Neural cell (in vitro differentiated cells): ENCODE data around the gene JAK3. TPM values are rescaled to one million over a fixed set of nuclear protein-coding genes. Genes with fewer than 3 reads are reported as not detected.

Source experiments
- H2AFZ ChIP-seq: fragments of 200-600, 300-800 bp; sonication (generic), shearing (Covaris generic); 2 replicates; pipeline ENCODE4 v1.6.0; 2014; ENCODE audit warnings: low read depth, mild to moderate bottlenecking, antibody characterized with exemption, low read length, moderate library complexity
- H3F3A ChIP-seq: fragments of 200-600 bp; shearing (Covaris generic); 2 replicates; pipeline ENCODE4 v1.6.1; 2016; ENCODE audit warnings: mild to moderate bottlenecking, moderate library complexity, mixed read lengths, antibody characterized with exemption, low read length; ENCODE audit not compliant: insufficient read depth, poor library complexity, severe bottlenecking
- H3K27ac ChIP-seq: fragments of 200-600, 300-800 bp; sonication (generic), shearing (Covaris generic); 2 replicates; pipeline ENCODE4 v1.5.1; 2014; ENCODE audit warnings: mild to moderate bottlenecking, low read length, moderate library complexity
- H3K27me3 ChIP-seq: fragments of 300-800, 200-600 bp; sonication (generic), shearing (Covaris generic); 2 replicates; pipeline ENCODE4 v1.6.0; 2014; ENCODE audit warnings: mild to moderate bottlenecking, low read depth, low read length, moderate library complexity; ENCODE audit not compliant: insufficient read depth
- H3K36me3 ChIP-seq: fragments of 300-800, 200-600 bp; sonication (generic), shearing (Covaris generic); 2 replicates; pipeline ENCODE4 v1.5.1; 2014; ENCODE audit warnings: mild to moderate bottlenecking, antibody characterized with exemption, low read length, moderate library complexity; ENCODE audit not compliant: insufficient read depth
- H3K4me2 ChIP-seq: fragments of 300-800, 200-600 bp; sonication (generic), shearing (Covaris generic); 2 replicates; pipeline ENCODE4 v1.6.0; 2014; ENCODE audit warnings: mild to moderate bottlenecking, low read length
- H3K4me3 ChIP-seq: fragments of 300-800, 200-600 bp; sonication (generic), shearing (Covaris generic); 2 replicates; pipeline ENCODE4 v1.5.1; 2014; ENCODE audit warnings: mild to moderate bottlenecking, low read length, moderate library complexity
- H3K79me2 ChIP-seq: fragments of 200-600 bp; shearing (Covaris generic); replicated peaks from 2 replicates; pipeline ENCODE4 v1.6.0; 2014; ENCODE audit warnings: mild to moderate bottlenecking, low read length, moderate library complexity; ENCODE audit not compliant: insufficient read depth
- H3K9ac ChIP-seq: fragments of 300-800, 200-600 bp; sonication (generic), shearing (Covaris generic); 2 replicates; pipeline ENCODE4 v1.6.1; 2016; ENCODE audit warnings: mild to moderate bottlenecking, low read length, mixed read lengths
- H3K9me2 ChIP-seq: fragments of 200-600 bp; shearing (Covaris generic); 2 replicates; pipeline ENCODE4 v1.6.1; 2016; ENCODE audit warnings: mild to moderate bottlenecking, low read length, mixed read lengths; ENCODE audit not compliant: insufficient read depth
- H3K9me3 ChIP-seq: fragments of 200-600, 300-800 bp; sonication (generic), shearing (Covaris generic); 2 replicates; pipeline ENCODE4 v1.6.1; 2016; ENCODE audit warnings: mild to moderate bottlenecking, mixed run types, low read length, moderate library complexity, mixed read lengths
- H4K20me1 ChIP-seq: fragments of 200-600 bp; shearing (Covaris generic); 2 replicates; pipeline ENCODE4 v1.6.1; 2016; ENCODE audit warnings: mild to moderate bottlenecking, mixed run types; ENCODE audit not compliant: insufficient read depth
- CTCF ChIP-seq: fragments of 450-650 bp; IDR thresholded peaks from 2 replicates; pipeline ENCODE4 v1.5.1; 2014; ENCODE audit warnings: antibody characterized with exemption, mild to moderate bottlenecking, moderate library complexity; ENCODE audit not compliant: poor library complexity, severe bottlenecking
- EP300 ChIP-seq: fragments of 450-650 bp; conservative IDR thresholded peaks from 2 replicates; pipeline ENCODE4 v1.6.1; 2014; ENCODE audit warnings: antibody characterized with exemption, mild to moderate bottlenecking, moderate library complexity; ENCODE audit not compliant: poor library complexity, severe bottlenecking
- EZH2 ChIP-seq: fragments of 200-600, 300-800 bp; shearing (Covaris generic), sonication (generic); IDR thresholded peaks from 2 replicates; pipeline ENCODE4 v1.6.1; 2014; ENCODE audit warnings: antibody characterized with exemption, low read length, borderline replicate concordance, mild to moderate bottlenecking; ENCODE audit not compliant: insufficient read depth, poor library complexity, severe bottlenecking
- MXI1 ChIP-seq: fragments of 450-650 bp; conservative IDR thresholded peaks from 2 replicates; pipeline ENCODE4 v1.6.1; 2014; ENCODE audit warnings: antibody characterized with exemption, mild to moderate bottlenecking; ENCODE audit not compliant: poor library complexity, severe bottlenecking
- POLR2AphosphoS5 ChIP-seq: IDR thresholded peaks from 2 replicates; pipeline ENCODE4 v1.6.1; 2012
- RAD21 ChIP-seq: fragments of 450-650 bp; conservative IDR thresholded peaks from 2 replicates; pipeline ENCODE4 v1.6.1; 2014; ENCODE audit warnings: antibody characterized with exemption, mild to moderate bottlenecking, moderate library complexity
- REST ChIP-seq: IDR thresholded peaks from 2 replicates; pipeline ENCODE4 v1.6.1; 2012; ENCODE audit warnings: borderline replicate concordance
- SMC3 ChIP-seq: fragments of 450-650 bp; conservative IDR thresholded peaks from 2 replicates; pipeline ENCODE4 v1.6.1; 2014; ENCODE audit warnings: antibody characterized with exemption, mild to moderate bottlenecking, moderate library complexity; ENCODE audit not compliant: poor library complexity
- TAF1 ChIP-seq: IDR thresholded peaks from 2 replicates; pipeline ENCODE4 v1.6.1; 2012; ENCODE audit warnings: low read depth
- polyA plus RNA-seq: library from polyadenylated mRNA; depleted of rRNA; stranded (reverse); fragments of >200 nt; gene quantifications from 2 replicates; pipeline ENCODE4 v1.2.3, GENCODE V29; 2014

JAK3 gene
- polyA plus RNA-seq, 1 donor from 2014 or later, result 0.11 TPM

GRCh38 chr19:17807731-17808316 is 40.0 kb downstream of the JAK3 start:
- TF ChIP-seq EP300 (no peak), EZH2 (no peak), RAD21 (no peak), TAF1 (no peak), REST (no peak), SMC3 (no peak), CTCF (no peak), MXI1 (no peak), POLR2AphosphoS5 (no peak)
- Histone ChIP-seq H3K79me2 (no peaks in the 10 kb centered on the region), H4K20me1 (no peaks in the 10 kb centered on the region), H2AFZ (no peak overlapping the region), H3K9me2 (no peaks in the 10 kb centered on the region), H3K9me3 (no peaks in the 10 kb centered on the region), H3K36me3 (no peaks in the 10 kb centered on the region), H3K27ac (no peak overlapping the region), H3F3A (no peaks in the 10 kb centered on the region), H3K4me2 (no peak overlapping the region), H3K4me3 (no peak overlapping the region), H3K9ac (no peak overlapping the region), H3K27me3 (no peaks in the 10 kb centered on the region)

GRCh38 chr19:17806945-17807344 is 40.8 kb downstream of the JAK3 start:
- H3K4me2 ChIP-seq, result no peak overlapping the region
- no peaks in the 10 kb centered on the region for H3F3A ChIP-seq
- no peaks in the 10 kb centered on the region for H3K79me2 ChIP-seq
- no peaks in the 10 kb centered on the region for H4K20me1 ChIP-seq
- no peaks in the 10 kb centered on the region for H3K27me3 ChIP-seq
- no peak overlapping the region for H3K4me3 ChIP-seq
- no peak overlapping the region for H2AFZ ChIP-seq
- no peak overlapping the region for H3K9ac ChIP-seq
- H3K9me3 ChIP-seq, result no peaks in the 10 kb centered on the region
- no peaks in the 10 kb centered on the region for H3K9me2 ChIP-seq
- TF ChIP-seq MXI1 (no peak), EP300 (no peak), REST (no peak), TAF1 (no peak), RAD21 (no peak)
- H3K27ac ChIP-seq, result no peak overlapping the region
- H3K36me3 ChIP-seq, result no peaks in the 10 kb centered on the region
